ENCODE results near the gene TRRAP.
A peak's percentile ranks its signal among the peaks of the same experiment; 100 is the strongest.
"Not testable (repeated sequence)": the region's sequence is repeated elsewhere in the genome, so short reads cannot be mapped to it uniquely, and the experiment has no call there.

Gene TRRAP

DNA sequence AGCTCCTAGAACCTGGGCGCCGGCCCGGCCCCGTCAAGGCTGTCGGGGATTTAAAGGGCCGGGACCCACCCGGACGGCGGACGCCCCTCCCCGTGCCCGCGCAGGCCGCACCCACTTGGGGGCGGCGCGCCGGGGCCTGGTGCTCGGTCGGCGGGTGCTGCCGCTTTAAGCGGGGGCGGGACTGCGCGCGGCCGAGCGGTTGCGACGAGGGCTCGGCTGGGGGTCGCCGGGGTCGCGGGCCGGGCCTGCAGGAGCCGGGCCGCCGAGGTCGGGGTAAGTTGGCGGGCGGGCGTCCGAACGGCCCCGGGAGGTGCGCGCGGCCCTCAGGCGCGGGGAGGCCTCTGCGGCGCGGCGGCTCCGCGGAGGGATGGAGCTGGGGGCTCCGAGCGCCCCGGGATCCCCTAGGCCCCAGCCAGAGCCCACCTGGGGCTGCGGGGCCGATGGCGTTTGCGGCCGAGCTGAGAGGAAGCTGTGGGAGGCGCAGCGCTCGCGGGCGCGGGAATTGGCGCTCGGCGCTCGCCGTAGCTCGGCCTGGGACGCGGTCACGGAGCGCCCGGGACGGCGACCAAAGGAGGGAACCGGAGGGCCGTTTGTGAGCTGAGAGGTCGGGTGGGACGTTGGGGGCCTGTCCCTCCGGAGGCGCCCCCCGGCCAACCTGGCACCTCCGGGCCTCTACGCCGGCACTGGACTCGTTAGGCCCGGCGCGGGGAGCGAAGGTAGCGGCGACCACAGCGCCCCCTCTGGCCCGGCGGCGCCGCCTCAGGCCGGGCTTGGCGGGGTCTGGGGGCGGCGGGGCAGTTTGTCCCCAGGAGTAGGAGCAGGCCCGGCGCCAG lies at the start of gene TRRAP:
TRRAP (plus strand) TSS at position 168 of the 833 bp plus-strand sequence. CDS start 2,619 bp downstream, outside the sequence.
- DNase-seq, result peak; percentile 34

DNA sequence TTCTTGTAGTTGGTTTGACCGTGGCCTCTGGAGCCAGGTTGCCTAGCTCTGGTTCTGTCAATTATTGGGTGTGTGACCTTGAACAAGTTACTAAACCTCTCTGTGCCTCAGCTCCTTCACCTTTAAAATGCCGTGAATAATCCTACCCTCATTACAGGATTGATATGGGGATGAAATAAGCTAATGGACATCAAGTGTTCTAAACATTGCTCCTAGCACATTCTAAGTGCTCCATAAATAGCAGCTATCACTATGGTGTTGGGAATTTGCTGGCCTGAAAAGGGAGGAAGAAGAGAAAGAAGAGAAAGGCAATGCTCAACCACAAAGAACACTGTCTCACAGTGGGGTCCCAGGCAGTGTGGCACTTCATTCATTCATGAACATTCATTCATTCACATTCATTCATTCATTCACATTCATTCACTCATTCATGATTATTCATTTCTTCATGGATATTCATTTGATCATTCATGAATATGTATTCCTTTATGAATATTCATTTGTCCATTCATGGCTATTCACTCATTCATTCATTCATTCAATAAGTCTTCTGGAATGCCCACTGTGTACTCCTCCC lies 47.3 kb upstream of the TRRAP start:
- DNase-seq, result no peak

GRCh38 chr7:98831641-98832221 lies 46.6 kb upstream of the TRRAP start:
- DNase-seq, result no peak

GRCh38 chr7:98833022-98833421 lies 45.3 kb upstream of the TRRAP start:
- no peak for DNase-seq

- no peak for DNase-seq
Measured at GRCh38 chr7:98834949-98835348, 43.4 kb upstream of the TRRAP start.

GRCh38 chr7:98836811-98837629 lies 41.3 kb upstream of the TRRAP start:
- DNase-seq, result no peak

GRCh38 chr7:98837630-98837972 lies 40.7 kb upstream of the TRRAP start:
- no peak for DNase-seq

GRCh38 chr7:98840096-98840495 lies 38.2 kb upstream of the TRRAP start:
- no peak for DNase-seq

- no peak for DNase-seq
Measured at GRCh38 chr7:98840722-98841121, 37.6 kb upstream of the TRRAP start.

GRCh38 chr7:98841179-98841997 lies 36.9 kb upstream of the TRRAP start:
- no peak for DNase-seq

DNA sequence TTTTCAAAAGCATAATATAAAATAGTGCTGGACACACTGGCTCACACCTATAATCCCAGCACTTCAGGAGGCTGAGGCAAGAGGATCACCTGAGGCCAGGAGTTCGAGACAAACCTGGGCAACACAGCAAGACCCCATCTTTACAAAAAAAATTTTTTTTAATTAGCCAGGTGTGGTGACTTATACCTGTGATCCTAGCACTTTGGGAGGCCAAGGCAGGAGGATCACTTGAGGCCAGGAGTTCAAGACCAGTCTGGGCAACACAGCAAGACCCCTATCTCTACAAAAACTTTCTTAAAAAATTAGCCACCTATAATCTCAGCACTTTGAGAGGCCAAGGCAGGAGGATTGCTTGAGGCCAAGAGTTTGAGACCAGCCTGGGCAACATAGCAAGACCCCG lies 35.8 kb upstream of the TRRAP start:
- DNase-seq, result not testable (repeated sequence)

DNA sequence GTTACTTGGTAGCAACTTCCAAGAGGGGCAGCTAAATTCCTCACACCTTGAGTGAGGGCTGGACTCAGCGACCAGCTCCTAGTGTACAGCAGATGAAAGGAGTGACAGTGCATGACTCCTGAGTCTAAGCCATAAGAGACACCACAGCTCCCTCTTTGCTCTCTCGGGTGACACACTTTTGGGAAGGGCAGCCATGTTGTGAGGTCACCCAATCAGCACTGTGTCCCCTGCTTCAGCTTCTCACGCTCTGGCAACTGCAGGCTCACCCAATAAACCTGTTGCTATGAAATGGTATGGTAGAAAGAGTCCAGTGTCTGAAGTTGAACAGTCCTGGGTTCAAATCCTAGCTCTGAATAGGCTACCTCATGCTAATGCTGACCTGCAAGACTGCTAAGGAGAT lies 29.4 kb upstream of the TRRAP start:
- DNase-seq, result no peak

GRCh38 chr7:98852826-98853225 lies 25.5 kb upstream of the TRRAP start:
- no peak for DNase-seq

DNA sequence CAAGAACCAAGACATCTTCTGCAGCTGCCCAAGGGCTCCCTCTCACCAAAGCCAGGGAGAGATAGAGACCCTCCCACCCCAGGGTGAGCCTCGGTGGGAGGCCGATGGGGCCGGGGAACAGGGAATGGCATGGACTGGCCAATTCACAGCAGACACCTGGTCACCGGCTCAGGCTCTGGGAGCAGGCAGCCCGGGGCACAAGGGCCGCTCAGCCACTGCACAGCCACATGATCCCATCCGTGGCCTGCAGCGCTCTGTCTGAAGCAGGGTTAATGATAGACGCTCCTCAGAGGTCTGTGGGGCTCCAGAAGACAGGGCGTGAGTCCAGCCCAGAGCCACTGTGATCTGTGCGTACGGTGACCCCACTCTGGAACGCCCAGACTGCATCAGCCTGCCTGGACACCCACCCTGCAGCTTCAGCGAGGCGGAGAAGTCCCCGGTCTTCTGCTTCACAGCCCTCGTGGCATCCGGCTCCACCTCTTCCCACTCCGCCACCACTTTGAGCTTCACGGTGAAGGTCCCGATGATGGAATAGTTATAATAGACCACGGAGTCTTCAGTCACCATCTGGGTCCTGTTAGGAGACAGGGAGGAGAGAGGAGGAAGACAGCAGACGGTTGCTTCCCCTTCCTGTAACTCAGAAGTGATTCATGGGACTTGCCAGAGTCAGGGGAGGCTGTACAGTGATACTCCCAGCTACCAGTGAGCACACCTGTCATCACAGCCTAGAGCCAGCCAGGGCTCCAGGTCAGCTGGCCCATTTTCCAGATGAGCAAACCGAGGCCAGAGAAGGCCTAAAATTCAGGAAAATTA lies 22.5 kb upstream of the TRRAP start:
- no peak for DNase-seq

DNA sequence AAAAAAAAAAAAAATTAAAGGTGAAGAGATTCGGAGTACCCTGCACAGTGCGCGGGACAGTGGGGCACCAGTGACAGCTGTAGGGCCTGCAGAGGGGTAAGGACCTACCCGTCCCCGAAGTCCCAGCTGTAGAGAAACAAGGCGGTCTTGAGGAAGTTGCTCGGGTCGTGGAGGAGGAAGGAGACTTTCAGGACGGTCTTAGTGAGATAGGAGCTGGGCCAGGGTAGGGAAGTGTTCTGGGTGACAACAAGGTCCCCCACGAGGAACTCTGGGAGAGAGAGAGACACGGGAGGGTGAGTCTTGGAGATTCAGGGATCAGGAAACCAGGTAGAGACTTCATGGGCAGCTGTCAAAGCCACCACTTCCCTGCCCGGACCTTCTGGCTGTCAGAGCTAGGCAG lies 18.3 kb upstream of the TRRAP start:
- no peak for DNase-seq

- no peak for DNase-seq
Measured at GRCh38 chr7:98862203-98862602, 16.1 kb upstream of the TRRAP start.

- no peak for DNase-seq
Measured at GRCh38 chr7:98862716-98863420, 15.5 kb upstream of the TRRAP start.

DNA sequence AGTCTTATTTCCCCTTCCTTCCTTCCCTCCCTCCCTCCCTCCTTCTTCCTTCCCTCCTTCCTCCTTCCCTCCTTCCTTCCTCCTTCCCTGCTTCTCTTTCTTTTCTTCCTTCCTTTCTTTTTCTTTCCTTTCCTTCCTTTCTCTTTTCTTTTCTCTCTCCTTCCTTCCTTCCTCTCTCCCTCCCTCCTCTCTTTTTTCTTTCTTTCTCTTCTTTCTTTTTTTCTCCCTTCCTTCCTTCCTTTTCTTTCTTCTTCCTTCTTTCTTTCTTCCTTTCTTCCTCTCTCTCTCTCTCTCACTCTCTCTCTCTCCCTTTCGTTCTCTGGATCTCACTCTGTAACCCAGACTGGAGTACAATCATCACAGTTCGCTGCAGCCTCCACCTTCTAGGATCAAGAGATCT lies 14.7 kb upstream of the TRRAP start:
- DNase-seq, result no peak

GRCh38 chr7:98864731-98865453 lies 13.4 kb upstream of the TRRAP start:
- DNase-seq, result no peak

DNA sequence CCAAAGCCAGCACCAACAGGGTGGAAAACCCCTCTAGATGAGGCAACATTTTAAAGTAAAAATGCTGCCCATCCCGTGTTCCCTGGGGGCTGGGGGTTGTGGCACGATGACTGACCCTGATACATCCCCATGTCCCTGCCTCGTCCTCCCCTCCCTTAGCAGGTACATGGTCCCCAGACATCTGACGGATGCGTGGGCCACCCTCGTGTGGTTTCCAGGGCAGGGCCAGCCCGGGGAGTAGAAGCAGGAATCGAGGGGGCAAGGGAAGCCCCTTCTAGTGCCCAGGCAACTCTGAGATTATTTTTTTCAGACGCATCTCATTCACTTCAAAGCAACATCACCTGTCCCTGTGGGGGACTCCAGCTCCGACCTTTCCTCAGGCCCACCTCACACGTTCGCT lies 12.0 kb upstream of the TRRAP start:
- no peak for DNase-seq
